ENCODE data around the gene B3GALNT2.

The B3GALNT2 gene

GRCh38 chr1:235408503-235408960 is 95.7 kb downstream of the B3GALNT2 start:
- no peak for ATAC-seq

GRCh38 chr1:235407419-235407818 is 96.8 kb downstream of the B3GALNT2 start:
- ATAC-seq: no peak

GRCh38 chr1:235404190-235404589 is 100.1 kb downstream of the B3GALNT2 start:
- ATAC-seq: no peak

- ATAC-seq: no peak
Measured at GRCh38 chr1:235403593-235403992, 100.7 kb downstream of the B3GALNT2 start.

GRCh38 chr1:235402457-235403200 is 101.6 kb downstream of the B3GALNT2 start:
- no peak for ATAC-seq

- ATAC-seq: no peak
Measured at GRCh38 chr1:235401251-235401650, 103.0 kb downstream of the B3GALNT2 start.
